GM19467 (cell line): Measurements from ENCODE around the gene AHSP.
"Not testable (repeated sequence)": the region's sequence is repeated elsewhere in the genome, so short reads cannot be mapped to it uniquely, and the experiment has no call there.

Experiments used
- ATAC-seq: cut with Tn5 transposase; IDR thresholded peaks from one replicate; pipeline ENCODE4 v1.9.1; 2021; ENCODE audit warnings: mild to moderate bottlenecking, moderate library complexity; ENCODE audit not compliant: unreplicated experiment

The AHSP gene

DNA sequence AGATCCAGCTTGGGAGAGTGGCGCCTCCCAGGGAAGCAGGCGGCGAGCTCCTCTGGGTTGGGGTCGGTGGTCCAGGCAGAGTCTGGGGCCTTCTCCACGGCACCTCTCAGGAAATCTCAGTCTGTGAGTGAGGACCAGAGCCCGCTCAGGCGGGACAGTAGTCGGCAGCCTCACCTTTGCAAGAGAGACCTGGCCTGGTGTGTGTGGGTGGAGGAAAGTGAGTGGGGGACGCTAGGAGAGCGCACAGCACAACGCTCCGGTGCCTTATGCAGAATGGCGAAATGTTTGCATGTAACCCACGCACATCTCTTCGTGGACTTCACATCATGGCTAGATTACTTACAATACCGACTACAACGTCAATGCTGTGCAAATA is 2.2 kb downstream of the AHSP start:
- ATAC-seq, result no peak

DNA sequence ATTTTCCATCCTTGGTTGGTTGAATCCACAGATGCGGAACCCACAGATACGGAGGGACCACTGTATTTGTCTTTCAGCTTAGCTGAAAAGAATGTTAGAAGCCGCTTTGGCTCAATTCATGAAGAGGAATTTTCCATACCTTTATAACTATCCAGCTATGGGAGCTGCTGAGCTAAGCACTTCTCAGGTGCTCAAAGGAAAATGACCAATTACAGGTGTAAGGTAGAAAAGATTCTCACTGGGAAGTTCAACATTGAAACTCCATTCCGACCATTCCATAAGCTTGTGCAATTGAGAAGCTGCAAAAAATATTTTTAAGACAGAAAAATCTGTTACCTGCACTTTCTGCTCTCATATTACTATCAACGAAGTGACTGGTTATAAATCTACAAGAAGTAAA is 2.7 kb downstream of the AHSP start:
- no peak for ATAC-seq

DNA sequence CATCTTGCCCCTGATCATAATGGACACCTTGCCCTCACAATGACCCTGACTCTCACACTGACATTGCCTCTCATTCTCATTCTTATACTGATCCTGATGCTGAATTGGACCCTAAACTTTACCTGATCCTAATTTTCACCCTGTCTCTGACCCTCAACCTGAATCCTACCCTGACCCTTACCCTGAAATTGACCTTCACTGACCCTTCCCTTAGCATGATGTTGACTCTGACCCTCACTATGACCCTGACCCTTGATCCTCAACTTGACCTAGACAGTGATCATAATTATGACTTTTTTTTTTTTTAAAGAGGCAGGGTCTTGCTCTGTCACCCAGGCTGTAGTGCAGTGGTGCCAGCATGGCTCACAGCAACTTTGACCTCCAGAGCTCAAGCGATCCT is 3.4 kb downstream of the AHSP start:
- ATAC-seq, result no peak

DNA sequence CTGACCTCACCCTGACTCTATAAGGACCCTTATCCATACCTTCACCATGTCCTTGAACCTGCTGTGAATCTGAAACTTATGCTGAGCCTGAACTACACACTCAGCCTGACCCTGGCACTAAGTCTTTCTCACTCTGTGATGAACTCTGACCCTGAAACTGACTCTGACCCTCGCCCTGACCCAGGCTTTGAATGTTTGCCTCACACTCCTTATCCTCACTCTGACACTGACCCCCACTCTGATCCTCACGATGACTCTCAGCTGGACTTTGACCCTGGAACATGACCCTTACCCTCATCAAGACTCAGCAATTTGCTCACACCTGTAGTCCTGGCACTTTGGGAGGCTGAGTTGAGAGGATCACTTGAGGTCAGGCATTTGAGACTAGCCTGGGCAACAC is 4.4 kb downstream of the AHSP start:
- no peak for ATAC-seq

DNA sequence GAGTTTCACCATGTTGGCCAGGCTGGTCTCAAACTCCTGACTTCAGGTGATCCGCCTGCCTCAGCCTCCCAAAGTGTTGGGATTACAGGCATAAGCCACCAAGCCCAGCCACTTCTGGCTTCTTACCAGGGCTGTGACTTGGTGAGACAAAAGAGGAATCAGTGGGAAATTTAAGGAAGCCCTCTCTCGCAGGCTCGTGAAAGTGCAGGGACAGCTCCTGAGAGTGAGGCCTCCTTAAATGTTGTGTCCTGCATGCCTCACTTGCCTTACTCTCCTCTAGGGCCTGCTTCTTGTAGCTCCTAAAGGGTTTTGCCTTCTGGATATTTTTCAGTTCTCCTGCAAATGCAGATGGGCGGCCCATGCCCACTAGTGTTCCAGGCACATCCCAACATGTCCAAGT is 5.2 kb downstream of the AHSP start:
- no peak for ATAC-seq

DNA sequence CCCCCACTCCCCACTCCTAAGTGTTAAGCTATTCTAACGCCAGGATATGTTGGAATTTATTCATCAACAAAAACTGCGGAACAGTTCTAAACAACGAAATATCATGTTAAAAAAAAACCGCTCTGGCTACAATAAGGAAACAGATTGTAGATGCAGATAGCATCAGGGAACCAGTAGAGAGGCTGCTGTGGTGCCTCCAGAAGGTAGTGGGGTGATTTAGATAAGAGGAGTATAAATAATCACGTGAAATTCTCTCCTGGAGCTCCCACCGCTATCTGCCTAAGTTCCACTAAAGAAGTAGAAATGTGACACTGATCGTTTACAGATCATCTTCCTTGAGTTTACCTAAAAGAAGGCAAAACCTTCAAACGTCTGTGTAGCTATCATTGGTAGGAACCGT is 8.0 kb downstream of the AHSP start:
- no peak for ATAC-seq

DNA sequence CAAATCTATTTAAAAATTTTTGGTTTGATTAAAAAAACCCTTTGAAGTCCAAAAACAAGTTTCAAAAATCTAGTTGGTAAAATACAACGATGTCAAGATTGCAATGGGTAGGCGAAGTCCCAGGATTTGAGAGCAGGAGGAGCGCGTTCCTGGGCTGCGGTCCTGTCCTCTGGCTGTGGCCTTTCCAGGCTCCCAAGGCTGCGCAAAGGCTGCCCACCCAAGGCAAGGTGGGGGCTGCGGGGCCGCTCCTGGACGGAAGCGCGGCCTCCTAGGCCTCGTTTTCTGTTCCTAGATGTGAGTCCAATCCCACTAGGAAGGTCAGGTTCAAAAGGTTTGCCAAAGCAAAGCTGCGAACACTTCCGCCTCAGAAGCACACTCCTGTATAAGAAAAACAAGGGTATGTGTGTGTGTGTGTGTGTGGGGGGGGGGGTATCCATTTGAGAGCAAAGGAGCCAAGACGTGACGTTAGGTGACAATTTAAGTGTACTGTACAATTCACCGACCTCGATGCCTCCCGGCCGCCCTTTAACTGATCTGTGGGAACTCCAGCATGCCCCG is 9.2 kb downstream of the AHSP start:
- ATAC-seq, result no peak

DNA sequence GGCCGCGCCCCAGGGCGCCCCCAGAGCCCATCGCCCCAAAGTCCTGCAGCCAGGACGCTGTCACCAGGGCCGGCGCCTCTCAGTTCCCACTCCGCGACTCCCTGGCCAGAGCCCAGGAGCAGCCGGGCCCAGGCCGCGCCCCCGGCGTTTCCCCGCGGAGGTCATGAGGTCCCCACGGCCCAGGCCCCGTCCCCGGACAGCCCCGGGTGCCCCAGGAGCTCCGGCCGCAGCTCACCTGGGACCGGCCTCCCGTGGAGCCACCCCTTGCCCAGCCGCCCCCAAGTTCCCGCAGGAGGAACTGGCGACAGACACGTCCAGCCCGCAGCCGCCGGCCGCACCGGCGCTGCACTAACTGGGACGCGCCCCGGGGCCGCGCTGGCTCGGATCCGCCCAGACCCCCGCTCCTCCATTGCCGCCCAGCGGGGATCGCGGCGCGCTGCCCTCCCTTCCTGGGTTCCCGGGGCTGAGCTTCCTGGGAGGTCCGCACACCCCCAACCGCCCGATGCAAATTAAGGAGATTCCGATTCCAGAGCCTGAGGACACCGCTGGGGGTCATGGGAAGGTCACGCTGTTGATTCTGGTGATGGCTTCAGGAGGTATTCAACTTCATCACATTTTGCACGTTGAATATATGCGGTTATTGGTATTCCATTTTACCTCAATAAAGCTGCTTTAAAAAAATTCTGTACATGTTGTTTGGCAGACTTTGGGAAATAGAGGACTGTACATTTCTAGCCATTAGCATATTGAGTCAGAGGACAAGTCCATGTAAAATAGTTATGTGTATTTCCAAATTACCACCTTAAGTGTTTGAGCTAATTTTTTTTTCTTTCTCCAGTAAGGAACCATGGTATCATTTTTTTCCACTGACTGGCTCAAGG is 9.9 kb downstream of the AHSP start:
- ATAC-seq, result no peak

DNA sequence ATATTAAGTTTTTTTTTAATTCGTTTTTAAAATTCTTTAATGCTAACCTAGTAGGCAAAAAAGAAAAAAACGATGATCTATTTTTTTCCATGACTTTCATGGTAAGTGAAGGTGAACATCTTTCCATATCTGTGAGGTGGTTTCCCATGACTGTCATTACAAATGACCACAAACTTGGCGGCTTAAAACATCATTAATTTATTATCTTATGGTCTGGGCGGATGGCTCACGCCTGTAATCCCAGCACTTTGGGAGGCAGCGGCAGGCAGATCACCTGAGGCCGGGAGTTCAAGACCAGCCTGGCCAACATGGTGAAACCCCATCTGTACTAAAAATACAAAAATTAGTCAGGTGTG is 10.5 kb downstream of the AHSP start:
- not testable (repeated sequence) for ATAC-seq

DNA sequence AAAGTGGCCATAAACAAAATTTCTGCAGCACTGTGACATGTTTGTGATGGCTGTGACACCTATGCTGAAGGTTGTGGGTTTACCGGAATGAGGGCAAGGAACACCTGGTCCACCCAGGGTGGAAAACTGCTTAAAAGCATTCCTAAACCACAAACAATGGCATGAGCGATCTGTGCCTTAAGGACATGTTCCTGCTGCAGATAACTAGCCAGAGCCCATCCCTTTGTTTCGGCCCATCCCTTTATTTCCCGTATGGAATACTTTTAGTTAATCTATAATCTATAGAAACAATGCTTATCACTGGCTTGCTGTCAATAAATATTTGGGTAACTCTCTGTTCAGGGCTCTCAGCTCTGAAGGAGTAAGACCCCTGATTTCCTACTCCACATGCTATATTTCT is 12.1 kb downstream of the AHSP start:
- ATAC-seq, result not testable (repeated sequence)

DNA sequence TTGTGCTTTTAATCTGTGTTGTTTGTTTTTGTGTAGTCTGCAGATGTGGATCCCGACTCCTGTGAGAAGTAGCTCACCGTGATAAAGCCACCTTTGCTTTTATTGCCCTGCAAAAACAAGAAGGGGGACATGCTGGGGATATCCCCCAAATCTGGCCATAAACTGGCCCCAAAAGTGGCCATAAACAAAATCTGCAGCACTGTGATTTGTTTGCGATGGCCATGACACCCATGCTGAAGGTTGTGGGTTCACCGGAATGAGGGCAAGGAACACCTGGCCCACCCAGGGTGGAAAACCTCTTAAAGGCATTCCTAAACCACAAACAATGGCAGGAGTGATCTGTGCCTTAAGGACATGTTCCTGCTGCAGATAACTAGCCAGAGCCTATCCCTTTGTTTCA is 15.1 kb downstream of the AHSP start:
- no peak for ATAC-seq

DNA sequence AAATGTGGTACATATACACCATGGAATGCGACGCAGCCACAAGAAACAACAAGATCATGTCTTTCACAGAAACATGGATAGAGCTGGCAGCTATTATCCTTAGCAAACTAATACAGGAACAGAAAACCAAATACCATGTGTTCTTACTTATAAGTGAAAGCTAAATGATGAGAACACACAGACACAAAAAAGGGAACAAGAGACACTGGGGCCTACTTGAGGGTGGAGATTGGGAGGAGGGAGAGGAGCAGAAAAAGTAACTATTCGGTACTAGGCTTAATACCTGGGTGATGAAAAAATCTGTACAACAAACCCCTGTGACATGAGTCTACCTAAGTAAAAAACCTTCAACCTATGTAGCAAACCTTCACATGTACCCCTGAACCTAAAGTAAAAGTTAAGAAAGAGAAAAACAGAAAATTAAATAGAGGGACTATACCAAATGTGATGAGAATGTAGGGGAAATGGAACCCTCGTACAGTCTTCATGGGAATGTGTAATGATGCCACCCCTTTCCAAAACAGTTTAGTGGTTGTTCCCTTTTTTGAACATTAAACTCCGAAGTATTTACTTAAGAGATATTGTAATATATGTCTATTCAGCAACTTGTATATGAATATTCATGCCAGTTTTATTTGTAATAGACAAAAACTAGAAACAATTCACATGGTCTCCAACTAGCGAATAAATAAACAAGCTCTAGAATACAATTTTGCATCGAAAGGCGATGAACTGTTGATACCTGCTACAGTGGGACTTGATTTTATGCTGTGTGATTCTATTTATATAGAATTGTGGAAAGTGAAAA is 33.9 kb downstream of the AHSP start:
- no peak for ATAC-seq

DNA sequence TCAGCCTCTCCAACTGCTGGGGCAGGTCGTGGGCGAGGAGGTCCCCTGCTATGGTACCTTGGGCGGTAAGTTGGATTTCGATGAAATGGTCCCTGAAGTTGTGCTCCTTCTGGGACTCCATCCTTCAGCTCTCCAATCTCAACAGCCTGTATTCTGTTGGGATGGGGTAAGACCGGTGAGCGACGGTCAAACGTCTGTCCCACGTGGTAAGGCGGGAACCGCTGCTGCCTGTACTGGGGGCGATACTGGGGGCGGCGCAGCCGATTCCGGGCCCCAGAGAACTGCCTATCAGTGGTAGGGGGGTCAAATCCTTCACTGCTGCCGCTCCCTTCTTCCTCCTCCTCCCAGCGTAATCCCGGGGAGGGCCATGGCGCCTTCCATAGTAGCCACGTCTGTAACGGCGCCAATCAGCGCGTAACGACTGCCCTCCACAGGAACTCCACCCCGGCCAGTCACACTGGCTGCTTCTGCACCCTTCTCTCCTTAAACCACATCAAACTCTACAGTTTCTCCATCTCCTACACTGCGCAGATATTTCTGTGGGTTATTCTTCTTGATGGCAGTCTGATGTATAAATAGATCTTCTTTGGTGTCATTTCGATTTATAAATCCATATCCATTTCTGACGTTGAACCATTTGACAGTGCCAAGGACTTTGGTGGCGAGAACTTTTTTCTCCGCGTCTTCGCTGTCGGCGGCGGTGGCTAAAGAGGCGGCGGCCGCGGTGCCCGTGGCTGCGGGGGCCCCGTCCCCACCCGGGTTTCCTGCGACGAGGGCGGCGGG is 41.1 kb downstream of the AHSP start:
- ATAC-seq, result no peak

DNA sequence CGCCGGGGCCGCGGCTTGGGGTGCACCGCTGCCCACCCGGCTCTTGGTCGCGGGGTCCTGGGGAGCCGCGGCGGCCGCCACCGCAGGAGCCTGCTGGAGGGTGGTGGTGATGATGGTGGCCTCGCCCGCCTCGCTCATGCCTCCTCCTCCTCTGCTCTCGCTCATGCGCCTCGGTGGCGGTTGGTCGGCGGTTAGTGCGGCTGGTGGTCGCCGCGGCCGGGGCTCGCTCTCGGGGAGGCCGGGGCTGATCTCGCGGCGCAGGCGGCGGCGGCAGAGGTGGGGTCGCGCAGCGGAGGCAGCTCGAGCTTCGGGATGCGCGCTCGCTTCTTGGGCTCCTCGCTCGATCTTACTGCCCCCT is 41.6 kb downstream of the AHSP start:
- no peak for ATAC-seq

DNA sequence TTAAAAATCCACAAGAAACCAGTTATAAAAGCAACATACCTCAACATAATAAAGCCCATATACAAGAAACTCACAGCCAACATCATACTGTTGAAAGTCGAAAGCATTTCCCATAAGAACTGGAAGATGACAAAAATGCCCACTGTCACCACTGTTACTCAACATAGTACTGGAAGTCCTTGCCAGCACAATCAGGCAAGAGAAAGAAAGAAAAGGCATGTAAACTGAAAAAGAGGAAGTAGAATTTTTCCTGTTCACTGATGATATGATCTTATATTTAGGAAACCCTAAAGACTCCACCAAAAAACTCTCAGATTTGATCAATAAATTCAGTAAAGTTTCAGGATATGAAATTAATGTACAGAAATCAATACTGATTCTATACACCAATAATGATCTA is 45.1 kb downstream of the AHSP start:
- ATAC-seq, result no peak

DNA sequence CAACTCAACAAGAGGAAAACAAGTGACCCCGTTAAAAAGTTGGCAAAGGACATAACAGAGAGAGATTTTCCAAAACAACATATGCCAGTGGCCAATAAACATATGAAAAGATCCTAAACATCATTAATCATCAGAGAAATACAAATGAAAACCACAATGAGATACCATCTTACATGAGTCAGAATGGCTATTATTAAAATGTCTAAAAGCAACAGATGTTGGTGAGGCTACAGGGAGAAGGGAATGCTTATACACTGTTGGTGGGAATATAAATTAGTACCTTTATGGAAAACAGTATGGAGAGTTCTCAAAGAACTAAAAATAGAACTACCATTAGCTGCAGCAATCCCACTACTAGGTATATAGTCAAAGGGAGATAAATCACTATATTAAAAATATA is 46.5 kb downstream of the AHSP start:
- ATAC-seq, result not testable (repeated sequence)

DNA sequence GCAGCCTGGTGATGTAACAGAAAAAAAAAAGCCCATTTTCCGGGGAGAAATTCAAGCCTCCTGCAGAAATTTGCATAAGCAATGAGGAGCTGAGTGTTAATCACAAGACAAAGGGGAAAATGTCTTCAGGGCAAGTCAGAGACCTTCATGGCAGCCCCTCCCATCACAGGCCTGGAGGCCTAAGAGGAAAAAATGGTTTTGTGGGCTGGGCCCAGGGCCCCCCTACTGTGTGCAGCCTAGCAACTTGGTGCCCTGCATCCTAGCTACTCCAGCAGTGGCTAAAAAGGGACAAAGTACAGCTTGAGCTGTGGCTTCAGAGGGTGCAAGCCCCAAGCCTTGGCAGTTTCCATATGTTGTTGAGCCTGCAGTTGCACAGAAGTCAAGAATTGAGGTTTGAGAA is 49.7 kb downstream of the AHSP start:
- ATAC-seq, result no peak
